Ovary (tissue), 3 donors: ENCODE data around the gene USP13.

Source experiments
- CTCF ChIP-seq, 3 donors: fragments of 450-650 bp in 2 of 3; fragments of 200-600 bp in 1 of 3; IDR thresholded peaks; one replicate each; pipeline versions ENCODE4 v1.5.1 to v1.8.0; 2016 to 2022; ENCODE audit warnings: antibody characterized with exemption in 3 of 3, mild to moderate bottlenecking in 1 of 3
- EP300 ChIP-seq: sonication (generic); formaldehyde crosslinking; IDR thresholded peaks from one replicate; pipeline ENCODE4 v1.6.1; 2017; ENCODE audit warnings: antibody characterized with exemption
- POLR2A ChIP-seq: fragments of 450-650 bp; IDR thresholded peaks from one replicate; pipeline ENCODE4 v1.6.1; 2017; ENCODE audit warnings: antibody characterized with exemption, mild to moderate bottlenecking, moderate library complexity
- donor health status: DM: no; HTN: no; CAD: no.

DNA sequence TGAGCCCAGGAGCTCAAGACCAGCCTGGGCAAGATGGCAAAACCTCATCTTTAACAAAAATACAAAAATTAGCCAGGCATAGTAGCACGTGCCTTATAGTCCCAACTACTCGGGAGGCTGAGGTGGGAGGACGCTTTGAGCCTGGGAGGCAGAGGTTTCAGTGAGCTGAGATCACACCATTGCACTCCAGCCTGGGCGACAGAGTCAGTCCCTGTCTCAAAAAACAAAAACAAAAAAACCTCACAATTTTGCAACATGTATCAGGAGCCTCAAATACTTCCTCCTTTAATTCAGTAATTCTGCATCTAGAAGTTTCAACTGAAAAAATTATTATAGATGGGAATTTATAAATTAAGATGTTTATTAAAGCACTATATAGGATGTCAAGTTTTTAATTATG is 49.5 kb upstream of the USP13 start:
- TF ChIP-seq CTCF (IDR thresholded peaks at IDR 0.05) (no peak), POLR2A (no peak), EP300 (no peak)
